ENCODE results near the gene AGAP1. TPM values are rescaled to one million over a fixed set of nuclear protein-coding genes. Genes with fewer than 3 reads are reported as not detected.

The AGAP1 gene
- total RNA-seq, 1 donor from 2014 or later, result 13.5 TPM

DNA sequence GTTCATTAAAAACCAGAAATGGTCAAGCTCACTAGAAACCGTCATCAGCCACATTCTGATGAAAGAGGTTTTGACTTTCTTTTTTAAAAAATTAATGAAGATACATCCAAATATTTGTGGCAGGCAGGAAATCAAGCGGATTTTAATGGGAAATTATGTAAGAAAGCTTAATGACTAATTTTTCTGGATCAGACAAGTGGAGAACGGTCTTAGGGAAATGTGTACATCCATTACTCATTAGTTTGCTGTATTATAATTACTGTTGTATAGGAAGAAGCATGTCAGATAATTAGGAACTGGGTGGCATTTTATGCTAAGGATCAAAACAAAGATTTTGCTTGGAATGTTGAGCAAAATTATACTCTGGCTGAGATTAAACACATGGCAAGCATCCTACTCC is 39.4 kb downstream of the AGAP1 start:
- no peak for DNase-seq (ENCODE audit: low spot score)

DNA sequence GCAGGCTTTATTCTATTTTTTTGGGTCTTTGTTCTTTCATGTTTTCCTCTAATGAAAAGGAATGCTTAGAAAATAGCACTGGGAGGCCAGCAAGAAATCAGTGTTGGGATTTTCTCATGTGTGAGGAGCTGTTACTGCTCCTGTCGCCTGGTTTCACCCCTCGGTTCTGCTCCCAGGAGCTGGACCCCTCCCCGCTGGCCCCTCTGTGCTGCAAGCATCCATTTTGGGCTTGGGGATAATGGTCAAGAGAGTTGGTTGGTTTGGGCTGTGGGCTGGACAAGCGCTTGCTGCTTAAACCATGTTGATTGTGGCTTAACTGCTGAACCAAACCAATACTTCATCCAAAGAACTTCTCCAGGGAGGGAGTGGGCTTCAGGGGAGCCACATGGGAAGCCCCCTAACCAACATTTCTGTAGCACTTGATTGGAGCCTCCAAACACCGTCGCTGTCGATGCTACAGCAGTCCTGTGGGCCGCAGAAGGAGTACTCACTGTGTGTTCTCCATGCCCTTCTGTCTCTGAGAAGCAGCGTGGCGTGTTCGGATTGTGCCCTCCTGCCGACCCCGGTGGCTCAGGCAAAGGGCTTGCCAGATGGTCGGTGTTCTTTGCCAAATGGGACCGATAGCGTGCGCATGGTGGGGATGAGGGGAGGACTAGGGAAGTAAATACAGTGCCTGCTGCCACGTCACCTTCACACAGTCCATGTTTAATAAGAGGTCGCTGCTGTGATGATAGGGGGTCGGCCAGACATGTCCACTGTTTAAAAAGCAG is 40.0 kb downstream of the AGAP1 start:
- DNase-seq (ENCODE audit: low spot score), result no peak

DNA sequence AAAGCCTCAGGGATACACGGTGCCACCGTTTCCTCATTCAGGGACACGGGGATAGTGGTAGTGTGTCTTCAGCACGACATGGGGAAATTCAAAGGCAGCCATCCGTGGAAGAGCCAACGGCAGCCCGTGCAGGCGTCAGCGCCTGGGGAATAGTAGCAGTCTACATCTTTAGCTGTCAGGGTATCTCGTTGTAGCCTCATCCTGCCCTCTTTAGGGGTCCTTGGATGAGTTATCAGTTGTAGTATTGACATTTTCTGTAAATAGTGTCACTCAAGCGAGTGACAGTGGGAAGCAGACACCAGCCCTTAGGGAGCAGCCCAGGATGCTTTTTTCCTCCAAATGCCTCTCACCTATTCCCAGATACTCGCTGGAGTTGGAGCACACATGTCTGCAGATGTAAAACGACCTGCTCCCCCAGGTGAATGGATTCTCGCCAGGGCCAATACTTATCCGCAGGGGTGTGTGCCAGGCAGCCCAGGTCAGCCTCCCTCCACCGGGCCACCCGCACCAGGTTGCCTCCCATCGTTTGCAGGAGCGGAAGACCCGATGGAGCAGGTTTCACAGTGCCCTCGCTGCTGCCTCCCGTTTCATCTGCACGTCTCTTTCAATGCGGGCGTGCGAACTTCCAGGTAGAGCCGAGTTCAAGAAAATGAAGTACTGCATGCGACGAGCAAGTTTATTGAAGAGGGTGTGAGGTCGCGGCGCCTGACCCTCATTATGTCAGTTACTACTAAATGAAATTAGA is 41.0 kb downstream of the AGAP1 start:
- DNase-seq (ENCODE audit: low spot score), result no peak

DNA sequence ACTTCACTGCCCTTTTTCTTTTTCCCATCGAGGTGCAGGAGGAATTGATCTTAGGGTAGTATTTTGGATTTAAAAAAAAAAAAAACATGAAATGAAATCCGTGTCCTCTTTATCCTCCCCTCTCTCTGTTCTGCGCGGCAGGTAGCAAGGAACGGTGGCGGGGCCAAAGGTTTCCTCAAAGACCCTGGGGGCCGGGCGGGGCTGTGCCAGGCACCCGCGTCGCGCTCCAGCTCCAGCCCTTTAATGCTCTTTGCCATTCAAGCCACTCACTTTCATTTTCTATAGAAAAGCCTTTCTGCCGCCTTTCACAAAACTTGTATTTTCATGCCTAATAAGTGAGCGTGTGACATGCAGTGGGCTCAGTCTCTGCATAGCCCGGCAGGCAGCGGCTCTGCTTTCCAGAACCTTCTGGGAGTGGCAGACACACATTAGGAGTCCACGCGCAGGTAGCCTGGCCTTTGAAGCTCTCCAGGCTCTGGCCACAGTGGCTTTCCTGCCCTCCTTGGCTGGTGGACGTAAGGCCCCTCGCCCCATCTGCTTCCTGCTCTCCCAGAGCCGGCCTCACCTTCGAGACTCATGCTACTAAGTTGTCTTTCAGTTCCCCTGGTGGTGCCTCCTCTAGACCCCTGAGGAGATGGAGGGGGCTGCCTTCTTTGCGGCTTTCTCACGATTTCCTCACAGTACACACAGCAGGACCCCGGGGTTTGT is 41.7 kb downstream of the AGAP1 start:
- no peak for DNase-seq (ENCODE audit: low spot score)

DNA sequence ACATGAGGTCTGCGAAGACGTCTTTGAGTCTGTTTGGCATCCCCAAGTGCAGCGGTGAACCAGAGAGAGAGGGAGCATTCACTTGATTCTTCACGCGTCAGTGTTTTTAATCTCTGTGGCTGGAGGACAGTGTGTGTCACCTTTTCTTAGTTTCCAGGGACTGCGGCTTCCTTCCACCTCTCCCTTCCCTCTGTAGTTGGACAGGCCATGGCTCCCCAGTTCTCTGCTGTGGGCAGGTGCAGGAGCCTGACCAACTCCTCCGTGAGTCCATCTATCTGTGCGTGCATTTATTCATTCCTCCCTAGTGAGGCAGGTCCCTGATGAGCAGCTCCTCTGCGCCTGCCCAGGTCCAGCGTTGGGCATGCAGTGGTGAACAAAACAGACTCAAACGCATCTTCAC is 42.9 kb downstream of the AGAP1 start:
- DNase-seq (ENCODE audit: low spot score), result no peak

DNA sequence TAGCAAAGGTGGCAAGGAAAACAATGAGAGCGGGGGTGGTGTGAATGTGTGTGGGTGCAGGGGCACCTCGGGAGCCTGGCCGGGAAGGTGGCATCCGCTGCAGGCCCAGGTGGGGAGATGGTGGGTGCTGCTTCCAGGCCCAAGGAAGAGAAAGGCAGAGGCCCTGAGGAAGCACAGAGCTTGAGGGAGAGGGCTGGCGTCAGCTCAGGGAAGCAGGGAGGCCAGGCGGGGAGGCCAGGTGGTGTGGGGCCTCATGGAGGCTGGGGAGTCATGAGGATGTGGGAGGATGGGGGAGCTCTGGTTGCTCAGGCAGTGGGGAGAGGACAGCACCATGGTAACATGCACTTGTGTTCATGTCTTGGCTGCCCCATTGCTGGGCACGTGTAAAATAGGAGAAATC is 43.3 kb downstream of the AGAP1 start:
- no peak for DNase-seq (ENCODE audit: low spot score)

DNA sequence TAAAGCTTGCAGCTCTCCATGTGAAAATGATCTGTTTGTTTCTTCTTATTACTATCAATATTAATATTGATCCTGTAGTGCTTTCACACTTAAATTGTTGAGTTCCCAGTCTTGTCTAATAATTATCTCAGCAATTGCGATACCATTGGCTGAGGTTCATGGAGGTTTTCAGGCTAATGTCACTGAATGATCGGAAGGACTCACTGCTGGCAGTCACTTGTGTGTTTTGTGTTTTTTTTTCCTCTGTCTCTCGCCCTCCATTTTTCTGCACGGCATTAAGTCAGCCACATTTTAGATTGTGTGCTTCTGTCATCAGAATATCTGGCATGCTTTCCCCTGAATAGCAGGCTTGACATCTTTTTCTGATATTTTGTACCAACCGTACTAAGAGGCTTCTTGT is 43.7 kb downstream of the AGAP1 start:
- DNase-seq (ENCODE audit: low spot score), result no peak

DNA sequence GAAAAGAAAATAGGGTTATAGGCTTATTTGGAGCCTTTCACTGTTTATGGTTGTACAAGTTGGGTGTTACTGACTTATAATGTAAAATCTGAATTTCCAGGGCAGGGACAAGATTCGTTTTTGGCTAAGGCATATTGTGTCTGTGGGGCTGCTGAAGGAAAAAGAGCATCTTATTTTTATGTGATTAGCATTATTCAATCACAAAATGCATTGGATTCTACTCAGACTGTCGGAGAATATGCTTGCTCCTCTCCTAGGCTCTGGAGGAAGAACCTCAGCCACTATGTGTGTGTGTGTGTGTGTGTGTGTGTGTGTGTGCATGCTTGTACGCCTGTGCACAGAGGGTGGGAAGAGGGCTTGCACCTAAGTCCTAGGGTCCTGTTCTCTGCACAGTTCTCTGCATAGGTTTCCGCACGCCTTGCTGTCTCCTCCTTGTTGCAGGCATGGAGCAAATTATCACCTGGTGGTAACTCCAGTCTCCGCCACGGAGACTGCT is 44.3 kb downstream of the AGAP1 start:
- no peak for DNase-seq (ENCODE audit: low spot score)

DNA sequence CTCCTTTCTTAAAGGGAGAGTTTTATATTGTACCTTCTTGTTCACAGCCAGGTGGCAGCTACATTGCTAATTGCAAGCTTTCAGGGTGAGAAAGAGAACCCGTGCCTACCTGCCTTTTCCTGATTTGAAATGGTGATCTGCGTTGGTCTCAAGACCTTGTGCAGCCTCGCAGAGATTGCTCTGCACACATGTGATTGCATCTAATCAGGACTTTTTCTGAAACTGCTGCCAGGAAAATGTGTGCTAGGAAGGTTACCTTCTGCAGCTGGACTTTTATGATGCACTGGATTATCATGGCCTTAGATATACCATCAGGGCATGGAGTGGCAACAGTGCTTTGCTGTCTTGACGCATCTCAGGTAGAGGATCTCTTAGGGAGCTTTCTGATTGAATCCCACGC is 45.1 kb downstream of the AGAP1 start:
- DNase-seq (ENCODE audit: low spot score), result no peak

DNA sequence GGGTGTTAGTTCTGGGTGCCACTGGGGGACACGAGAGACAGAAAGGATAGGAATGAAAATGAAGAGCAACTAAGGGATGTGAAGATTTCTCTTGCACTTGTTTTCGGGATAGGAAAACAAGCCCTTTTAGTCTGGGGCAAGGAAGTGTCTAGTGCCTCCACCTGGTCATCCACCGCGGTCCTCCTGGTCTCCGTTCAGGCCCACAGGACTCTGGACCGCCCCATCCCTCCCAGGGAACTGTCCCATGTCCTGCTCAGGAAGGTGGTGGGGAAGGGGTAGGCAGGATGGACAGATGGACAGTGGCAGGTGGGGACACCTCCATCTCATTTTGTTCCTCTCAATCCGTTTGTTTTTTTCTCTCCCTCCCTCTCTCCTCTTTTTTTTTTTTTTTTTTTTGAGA is 45.9 kb downstream of the AGAP1 start:
- DNase-seq (ENCODE audit: low spot score), result no peak

DNA sequence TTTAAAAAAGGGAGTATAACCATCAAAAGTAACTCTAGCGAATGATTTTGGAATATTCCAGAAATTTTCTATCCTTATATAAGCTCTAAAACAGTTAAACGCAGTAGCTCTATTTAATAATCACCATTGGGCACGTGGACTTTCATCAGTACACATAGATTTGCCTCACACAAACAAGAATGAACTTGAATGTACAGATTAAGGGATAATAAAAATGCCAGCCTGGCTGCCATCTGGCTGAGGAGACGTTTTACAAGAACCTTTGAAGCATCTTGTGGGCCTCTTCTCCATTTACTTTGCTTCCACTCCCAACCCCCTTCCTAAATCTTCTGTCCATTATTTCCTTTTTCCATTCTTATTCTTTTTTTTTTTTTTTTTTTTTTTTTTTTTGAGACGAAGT is 47.2 kb downstream of the AGAP1 start:
- no peak for DNase-seq (ENCODE audit: low spot score)

DNA sequence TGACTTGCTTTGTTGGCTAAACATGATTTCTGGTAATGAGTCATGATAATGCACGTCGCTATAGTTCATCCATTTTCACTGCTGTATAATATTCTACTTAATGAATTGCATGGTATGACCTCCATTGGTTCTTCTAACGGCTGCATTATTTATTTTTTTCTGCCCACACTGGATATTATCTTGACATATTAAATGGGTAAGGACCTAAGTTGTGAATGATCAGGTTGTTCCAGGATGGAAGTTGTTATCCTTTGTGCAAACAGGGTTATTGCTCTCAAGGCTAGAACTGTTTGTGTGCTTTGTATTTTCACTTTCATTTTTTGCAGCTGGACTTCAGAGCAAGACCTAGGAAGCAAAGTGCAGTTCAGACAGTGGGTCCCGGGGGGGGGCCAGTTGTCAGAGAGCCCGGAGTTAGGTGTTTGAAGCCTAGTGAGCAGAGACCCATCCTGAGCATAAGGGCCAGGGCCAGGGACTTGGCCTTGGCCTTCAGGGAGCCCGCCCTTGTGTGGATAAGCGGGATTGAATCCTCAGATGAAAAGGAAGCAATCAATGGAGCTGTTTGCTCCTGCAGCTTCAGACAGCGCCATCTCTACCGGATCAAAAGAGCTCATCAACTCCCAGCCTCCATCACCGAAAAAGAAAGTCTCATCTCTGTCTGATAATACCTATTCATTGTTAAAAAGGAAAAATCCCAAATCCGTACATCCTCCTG is 48.2 kb downstream of the AGAP1 start:
- no peak for DNase-seq (ENCODE audit: low spot score)

DNA sequence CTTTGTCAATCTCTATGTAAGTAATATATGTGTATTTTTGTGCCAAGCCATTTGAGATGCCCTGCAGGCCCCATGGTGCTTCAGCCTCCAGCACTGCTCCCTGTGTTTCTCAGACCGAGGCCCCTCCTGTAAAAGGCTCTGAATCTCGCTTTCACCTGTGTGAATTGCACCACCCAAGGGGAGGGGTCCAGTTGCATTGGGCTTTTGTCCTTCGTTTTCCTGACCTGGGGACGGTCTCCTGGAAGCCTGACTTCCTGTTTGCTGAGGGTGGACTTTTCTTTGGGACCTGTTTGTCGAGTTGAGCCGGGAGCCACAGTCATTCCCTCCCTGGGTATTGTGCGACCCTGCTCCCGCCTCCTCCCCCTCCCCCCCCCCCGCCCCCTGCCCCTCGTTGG is 48.9 kb downstream of the AGAP1 start:
- no peak for DNase-seq (ENCODE audit: low spot score)

DNA sequence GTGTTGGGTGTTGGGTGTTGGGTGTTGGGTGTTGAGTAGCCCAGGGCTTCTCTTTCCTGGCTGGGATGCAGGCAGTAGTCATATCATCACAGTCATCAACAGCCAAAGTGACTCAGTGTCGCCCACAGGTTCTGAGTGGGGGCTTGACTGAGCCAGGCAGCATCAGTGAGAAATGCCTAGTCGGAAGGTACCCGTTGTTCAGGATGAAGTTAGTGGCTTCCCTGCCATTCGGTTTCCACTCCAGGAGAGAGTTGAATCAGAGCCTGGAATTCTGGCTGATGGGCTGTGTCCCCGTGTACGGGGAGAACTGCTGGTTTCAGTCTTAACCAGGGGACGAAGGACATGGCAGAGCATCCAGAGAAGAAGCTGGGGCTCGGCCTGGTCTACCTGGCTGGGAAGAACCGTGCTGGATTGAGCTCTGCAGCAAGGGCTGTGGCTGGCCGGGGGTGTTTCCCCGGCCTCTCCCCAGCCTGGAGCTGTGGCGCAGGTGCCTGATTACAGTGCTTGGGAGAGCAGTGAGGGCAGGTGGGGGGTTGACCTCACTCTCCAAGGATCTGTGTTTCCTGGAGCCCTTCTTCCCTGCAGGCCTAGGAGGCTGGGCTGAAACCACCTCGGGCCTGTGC is 49.4 kb downstream of the AGAP1 start:
- DNase-seq (ENCODE audit: low spot score), result no peak

DNA sequence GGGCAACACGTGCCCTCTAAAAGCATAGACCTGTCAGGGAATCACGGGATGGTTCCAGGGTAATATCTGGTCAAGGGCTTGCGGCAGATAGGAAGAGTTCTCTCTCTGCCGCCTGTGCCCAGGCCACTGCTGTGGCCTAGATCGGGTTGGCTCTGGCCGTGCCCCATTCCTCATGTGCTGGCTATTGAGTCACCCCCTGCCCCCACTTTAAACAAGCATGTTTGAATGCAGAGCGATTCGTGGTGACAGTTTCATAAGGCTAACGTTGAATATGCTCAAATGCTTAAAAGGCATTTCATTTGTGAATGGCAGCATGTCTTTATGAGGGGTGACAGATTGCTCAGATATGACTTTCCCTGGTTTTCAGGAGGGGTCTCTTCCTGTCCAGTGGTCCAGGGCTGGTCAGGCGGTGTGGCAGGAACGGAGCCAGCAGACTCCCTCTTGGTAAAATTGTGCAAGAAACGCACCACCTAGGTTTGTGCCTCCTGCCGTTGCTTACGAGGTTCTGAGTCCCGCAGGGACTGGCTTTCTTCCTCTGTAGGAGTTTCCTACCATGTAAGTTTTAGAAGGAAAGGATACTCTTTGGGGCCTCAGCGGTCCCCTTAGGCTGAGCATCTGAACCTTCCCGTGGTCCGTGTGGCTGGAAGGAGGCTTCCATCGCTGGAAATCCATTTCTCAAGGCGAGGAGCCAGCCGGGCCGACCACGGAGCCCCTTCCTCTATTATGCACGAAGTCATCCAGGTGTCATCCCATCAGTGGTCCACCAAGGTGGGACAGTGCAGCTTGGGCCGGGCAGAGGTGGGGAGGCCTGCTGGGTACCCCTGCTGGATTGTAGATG is 50.2 kb downstream of the AGAP1 start:
- DNase-seq (ENCODE audit: low spot score), result no peak

DNA sequence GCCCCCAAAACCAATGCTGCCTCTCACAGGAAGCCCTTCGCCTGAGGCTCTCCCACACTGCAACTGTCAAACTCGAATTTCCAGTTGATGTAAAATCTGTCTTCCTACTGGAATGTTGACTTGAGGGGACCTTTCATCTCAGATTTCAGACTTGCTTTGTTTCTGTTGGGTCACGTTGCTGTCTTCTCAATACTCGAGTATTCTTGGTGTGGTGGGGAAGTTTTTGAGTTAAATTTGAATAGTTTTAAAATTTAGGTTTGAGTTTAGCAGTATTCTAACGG is 50.8 kb downstream of the AGAP1 start:
- peak; percentile 29 for DNase-seq (ENCODE audit: low spot score)

DNA sequence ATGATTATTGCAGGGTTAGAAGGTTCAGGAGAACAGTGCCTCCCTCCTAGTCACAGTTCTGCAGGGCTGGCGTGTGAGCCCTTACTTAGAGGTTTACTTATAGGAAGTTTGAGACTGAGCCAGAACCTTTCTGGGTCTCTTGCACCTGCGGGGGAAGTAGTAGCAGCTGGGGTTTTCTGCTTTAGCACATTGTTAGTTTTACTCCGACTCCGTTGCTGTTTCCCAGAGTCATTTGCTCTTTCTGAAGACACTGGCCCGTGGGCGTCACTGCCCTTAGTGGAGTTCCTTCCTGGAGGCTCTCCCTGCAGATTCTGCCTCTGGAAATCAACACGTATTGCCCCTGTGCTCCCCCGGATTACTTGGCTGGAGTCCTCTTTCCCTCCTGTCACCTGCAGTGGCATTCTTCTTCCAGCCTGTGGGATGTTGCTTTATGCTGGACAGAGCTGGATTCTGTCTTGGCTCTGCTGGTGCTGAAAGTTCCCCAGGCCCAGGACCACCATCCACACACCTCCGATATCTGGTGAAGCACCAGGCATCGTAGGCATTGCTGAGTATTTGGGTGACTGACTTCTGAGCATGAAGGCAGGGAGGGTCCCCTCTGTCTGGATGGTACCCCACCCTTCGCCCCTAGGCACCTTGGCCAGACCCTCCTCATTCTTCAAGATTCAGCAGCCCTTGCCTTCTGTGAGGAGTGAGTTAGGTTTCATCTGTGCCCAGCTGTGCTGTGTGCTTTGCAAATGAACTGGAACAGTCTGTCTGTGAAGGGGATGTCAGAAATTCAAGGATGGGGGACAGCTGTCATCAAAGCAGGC is 51.7 kb downstream of the AGAP1 start:
- DNase-seq (ENCODE audit: low spot score), result no peak

DNA sequence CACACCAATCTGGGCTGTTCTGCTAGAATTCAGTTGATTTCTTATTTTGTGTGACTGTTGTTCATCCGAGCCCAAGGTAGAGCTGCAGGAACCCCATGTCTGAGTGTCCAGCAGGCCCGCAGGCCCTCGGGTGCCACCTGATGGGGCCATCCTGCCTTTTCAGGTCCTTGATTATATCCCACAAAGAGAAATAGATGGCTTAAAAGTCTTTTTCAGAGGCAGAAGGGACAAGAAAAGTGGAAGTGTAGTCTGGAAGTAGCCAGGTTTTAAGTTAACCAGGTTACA is 52.2 kb downstream of the AGAP1 start:
- no peak for DNase-seq (ENCODE audit: low spot score)

DNA sequence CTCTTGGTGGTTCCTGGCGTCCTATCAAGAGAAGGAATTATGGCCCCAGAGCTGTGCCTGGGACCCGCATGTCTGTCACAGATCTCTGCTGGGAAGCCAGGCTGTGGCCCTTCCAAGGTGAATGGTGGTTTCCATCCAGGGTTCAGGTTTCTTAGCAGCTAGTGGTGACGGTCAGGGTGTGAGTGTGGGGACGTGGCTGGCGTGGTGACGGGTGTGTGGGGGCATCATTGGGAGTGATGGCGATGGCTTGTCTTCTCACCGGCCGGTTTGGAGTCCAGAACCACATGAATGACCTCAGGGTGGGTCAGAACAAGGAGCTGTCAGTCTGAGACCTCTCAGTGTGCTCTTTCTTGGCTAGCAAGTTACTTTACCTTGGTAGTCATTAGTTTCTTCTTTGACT is 52.6 kb downstream of the AGAP1 start:
- no peak for DNase-seq (ENCODE audit: low spot score)

DNA sequence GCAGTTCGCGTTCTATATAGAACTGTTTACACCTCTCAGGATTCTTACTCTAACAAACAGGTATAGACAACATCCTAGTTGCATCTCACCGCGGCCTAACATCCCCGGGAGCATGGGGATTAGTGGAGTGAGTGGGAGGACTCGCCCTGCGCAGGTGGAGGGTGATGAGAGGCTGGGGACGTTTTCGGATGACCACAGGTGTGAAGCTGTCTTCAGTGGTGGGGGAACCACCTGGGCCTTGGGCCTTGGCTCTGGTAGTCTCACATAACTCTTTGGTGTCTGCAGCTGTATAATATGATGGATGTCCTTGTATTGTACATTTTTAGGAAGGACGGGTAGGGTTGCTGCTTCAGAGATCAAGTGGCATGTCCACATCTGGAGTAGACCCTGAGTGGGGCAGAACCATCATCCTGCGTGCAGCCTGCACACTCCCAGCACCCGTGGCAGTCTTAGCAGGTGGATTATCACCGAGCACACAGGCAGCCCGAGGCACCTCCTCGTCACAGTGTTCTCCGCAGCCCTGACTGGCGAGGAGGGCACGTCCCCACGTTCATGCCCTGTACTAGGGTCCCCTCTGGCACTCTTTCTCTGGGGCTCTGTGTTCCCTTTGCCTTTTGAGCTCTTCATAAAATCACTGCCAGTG is 56.0 kb downstream of the AGAP1 start:
- no peak for DNase-seq (ENCODE audit: low spot score)

All from umbilical cord (tissue), 2 donors.